DOHH2 (cell line): ENCODE measurements around the gene MTIF3.

Experiments
- EZH2phosphoT487 ChIP-seq: fragments of 200-600 bp; sonication (generic); IDR thresholded peaks from 2 replicates; pipeline ENCODE4 v1.6.1; 2017; ENCODE audit warnings: borderline replicate concordance, mild to moderate bottlenecking, antibody characterized with exemption, low read length, moderate library complexity, mixed read lengths
- TF ChIP-seq, protein P1 (sequence below): fragments of 200-600 bp; sonication (generic); IDR thresholded peaks from one replicate; pipeline ENCODE4 v1.5.1; 2014; ENCODE audit warnings: antibody characterized with exemption, mild to moderate bottlenecking, low read depth, low read length; ENCODE audit not compliant: poor library complexity, severe bottlenecking

DNA sequence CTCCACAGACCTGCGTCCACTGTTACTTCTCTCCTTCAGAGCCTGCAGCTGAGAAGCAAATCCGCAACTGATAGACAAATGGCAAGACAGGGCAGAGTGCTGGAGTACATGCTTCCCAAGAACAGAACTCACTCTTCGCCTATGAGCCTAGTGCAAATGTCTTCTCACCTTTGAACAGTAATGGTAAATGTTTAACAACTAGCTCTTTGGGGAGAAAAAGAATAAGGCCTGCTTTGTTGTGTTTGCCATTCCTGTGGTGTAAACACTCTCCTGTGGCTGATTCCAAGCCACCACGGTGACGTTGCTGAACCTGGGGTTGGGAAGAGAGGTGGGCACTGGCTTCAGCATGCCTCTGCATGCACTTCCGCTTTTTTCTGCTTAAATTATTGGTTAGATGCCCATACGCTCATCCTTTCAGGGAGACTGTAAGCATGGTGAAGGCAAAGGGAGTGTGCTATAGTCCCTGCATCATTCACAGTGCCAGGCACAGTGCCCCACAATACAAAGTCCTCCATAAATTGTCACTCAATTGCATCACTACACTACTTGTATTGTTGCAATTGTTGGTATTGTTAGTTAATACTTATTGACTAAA, 54.0 kb downstream of the MTIF3 start:
- TF ChIP-seq, protein P1, sequence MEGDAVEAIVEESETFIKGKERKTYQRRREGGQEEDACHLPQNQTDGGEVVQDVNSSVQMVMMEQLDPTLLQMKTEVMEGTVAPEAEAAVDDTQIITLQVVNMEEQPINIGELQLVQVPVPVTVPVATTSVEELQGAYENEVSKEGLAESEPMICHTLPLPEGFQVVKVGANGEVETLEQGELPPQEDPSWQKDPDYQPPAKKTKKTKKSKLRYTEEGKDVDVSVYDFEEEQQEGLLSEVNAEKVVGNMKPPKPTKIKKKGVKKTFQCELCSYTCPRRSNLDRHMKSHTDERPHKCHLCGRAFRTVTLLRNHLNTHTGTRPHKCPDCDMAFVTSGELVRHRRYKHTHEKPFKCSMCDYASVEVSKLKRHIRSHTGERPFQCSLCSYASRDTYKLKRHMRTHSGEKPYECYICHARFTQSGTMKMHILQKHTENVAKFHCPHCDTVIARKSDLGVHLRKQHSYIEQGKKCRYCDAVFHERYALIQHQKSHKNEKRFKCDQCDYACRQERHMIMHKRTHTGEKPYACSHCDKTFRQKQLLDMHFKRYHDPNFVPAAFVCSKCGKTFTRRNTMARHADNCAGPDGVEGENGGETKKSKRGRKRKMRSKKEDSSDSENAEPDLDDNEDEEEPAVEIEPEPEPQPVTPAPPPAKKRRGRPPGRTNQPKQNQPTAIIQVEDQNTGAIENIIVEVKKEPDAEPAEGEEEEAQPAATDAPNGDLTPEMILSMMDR = no peak
- TF ChIP-seq EZH2phosphoT487 = no peak
